GM12872 (cell line): ENCODE measurements around the gene CETP.

Experiments
- TF ChIP-seq, protein P1 (sequence below): IDR thresholded peaks from 3 replicates; pipeline ENCODE4 v1.5.1; 2011; ENCODE audit warnings: low read depth, mild to moderate bottlenecking, low read length, moderate library complexity; ENCODE audit not compliant: insufficient read depth

The CETP gene

DNA sequence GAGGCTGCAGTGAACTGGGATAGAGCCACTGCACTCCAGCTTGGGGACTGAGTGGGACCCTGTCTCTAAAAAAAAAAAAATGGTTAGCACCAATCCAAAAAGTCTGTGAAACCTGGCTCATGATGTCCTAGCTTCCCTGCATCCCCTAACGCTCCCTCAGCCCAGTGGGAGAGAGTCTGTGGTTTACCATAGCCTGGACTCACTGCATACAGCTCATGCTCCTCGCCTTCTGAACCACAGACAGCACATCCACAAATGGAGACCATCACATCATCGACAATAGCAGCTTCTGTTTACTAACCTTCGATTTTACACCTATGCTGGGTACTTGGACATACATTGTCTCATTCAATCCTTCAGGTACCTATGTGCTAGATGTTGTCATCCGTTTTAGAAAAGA is 71.2 kb downstream of the CETP start:
- TF ChIP-seq, protein P1, sequence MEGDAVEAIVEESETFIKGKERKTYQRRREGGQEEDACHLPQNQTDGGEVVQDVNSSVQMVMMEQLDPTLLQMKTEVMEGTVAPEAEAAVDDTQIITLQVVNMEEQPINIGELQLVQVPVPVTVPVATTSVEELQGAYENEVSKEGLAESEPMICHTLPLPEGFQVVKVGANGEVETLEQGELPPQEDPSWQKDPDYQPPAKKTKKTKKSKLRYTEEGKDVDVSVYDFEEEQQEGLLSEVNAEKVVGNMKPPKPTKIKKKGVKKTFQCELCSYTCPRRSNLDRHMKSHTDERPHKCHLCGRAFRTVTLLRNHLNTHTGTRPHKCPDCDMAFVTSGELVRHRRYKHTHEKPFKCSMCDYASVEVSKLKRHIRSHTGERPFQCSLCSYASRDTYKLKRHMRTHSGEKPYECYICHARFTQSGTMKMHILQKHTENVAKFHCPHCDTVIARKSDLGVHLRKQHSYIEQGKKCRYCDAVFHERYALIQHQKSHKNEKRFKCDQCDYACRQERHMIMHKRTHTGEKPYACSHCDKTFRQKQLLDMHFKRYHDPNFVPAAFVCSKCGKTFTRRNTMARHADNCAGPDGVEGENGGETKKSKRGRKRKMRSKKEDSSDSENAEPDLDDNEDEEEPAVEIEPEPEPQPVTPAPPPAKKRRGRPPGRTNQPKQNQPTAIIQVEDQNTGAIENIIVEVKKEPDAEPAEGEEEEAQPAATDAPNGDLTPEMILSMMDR, result no peak
